ENCODE data around the gene PICK1.
"Not testable (repeated sequence)": the region's sequence is repeated elsewhere in the genome, so short reads cannot be mapped to it uniquely, and the experiment has no call there.

Gene PICK1

DNA sequence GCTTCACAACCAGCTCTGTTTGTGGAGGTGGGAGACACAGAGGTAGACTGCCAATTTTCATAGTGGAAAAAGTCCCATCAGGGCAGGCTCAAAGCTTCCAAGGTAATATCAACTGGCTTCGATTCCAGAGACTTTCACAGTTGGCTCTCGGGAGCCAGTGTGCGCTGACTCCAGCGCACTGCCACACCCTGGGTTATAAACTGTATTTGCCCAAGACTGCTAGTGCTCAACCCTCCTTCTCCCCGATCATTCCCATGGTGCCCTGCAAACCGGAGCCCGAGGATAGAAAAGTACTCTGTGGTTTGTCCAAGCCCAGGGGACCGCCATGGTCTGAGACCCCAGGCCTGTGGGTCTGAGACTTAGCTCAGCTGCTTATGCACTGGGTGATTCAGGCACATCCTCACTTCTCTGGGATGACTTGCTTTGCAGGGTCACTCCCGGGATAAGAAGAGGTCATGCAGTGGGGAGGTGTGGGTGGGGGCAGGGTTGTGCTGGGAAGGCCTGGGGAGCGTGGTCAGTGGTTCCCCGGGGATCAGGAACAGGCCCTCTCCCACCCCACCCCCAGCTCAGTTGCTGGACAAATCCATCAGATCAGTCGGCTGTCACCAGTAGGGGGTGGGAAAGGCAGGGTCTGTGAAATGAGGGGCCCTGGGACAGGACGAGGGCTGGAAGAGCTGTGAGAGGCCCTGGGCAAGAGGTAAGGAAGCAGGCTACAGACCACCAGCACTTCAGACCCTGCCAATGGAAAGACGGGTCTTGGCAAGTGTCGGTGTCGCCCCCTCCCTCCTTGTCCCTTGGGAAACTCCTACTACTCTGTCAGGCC is 26.7 kb upstream of the PICK1 start:
- DNase-seq (ENCODE audit: low read depth in 2 of 2, low spot score in 1 of 2) = no peak

DNA sequence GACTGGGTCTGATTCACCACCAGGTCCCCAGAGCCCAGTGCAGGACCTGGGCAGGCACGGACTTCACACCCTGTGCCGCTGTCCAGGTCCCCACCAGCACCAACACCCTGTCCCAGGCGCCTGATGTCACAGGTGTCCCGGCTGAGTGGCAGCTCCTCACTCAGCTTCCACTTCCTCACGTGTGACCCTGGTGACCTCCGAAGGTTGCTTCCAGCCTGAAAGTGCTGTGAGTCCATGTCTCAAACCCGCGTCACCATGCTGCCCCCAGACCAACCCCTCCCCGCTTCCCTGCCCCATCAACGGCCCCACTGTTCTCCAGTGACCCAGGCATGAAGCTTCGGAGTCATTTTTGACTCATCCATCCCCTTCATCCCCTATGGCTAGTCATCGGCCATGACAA is 25.7 kb upstream of the PICK1 start:
- DNase-seq (ENCODE audit: low read depth in 2 of 2, low spot score in 1 of 2) = no peak

DNA sequence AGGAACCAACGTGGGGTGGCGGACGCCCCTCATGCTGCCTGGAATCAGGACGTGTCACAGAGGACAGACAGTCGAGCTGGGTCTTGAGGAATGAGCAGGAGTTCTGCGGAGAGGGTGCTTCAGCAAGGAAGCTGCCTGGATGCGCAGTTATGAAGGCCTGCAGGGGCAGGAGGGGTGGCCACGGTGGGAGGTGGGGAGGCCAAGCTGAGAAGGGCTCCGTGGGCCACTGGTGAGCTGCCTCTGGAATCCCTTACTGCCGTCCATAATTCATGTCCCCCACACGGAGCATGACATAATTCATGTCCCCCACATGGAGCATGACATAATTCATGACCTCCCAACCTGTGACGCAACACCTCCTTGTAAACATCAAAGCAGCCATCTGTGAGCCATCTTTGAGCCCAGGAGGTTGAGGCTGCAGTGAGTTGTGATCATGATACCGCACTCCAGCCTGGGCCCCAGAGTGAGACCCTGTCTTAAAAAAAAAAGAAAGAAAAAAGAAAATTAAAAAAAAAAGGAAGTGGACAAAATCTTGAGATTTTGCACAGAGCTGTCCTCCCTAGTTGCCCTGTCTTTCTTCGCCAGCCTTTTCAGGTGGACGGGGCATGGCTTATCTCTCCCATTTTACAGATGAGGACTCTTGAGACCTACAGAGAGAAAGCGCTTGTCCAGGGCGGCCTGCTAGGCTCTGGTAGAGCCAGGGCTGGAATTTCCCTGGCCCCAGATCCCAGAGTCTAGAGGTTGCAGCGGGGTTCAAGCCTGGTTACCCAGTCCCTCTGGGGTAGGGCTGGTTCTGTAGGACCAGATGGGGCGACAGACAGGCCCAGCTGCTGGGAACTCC is 24.3 kb upstream of the PICK1 start:
- DNase-seq (ENCODE audit: low read depth in 2 of 2, low spot score in 1 of 2) = no peak

DNA sequence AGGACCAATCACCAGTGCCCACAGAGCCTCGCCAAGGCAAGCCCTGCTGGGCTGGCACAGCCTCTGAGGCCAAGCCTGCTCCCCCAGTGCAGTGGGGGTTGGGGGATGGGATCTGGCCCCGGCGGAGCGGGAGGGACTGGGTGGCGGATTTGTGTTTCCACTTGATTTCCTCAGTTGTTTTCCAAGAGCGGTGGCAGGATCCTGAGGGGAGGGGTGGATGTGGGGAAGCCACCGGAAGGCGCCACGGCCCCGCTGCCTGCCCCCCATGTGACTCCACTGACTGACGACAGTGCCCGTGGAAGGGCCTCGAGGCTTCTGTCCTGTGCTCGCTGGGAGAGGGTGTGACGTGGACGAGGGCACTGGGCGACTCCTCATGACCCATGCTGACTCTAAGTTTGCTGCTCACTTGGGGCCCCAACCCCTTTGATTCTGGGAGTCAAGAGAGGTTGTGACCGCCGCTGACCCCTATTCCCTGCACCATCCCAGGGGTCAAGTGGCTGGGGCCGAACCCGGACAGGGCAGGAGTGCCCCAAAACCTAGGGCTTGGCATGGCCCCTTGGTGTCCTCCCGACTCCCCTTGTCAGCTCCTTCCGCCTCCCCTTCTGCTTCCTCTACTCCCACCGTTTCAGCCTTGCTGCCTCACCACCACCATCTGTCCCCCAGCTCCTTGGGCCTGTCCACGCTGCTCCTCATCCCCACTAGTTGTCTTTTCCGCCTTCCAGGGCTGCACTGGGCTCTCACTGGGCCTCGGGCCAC is 23.5 kb upstream of the PICK1 start:
- no peak for DNase-seq (ENCODE audit: low read depth in 2 of 2, low spot score in 1 of 2)

DNA sequence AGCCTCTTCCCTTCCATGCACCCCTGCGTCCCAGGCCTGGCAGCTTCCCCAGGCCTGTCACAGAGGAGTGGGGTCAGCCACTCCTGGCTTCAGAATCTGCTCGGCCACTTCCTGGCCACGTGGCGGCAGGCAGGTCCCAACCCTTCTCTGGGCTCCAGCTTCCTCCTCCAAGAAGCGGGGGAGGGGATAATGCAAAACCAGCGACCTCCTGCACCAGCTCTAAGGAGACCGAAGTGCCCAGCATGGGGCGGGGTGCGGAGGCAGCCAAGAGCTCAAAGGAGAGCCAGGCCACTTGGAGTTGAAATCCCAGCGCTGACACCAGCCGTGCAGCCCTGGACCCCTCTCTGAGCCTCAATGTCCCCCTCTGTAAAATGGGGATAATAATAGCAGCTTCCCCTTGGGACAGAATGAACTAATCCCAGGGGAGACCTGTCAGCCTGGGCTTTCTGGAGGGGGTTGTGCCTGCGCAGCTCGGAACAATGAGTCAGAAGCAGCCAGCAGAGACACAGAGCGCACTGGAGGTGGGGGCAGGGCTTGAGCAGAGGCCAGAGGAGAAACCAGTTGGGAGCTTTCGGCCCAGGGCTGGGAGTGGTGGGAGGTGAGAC is 22.8 kb upstream of the PICK1 start:
- no peak for DNase-seq (ENCODE audit: low read depth in 2 of 2, low spot score in 1 of 2)

DNA sequence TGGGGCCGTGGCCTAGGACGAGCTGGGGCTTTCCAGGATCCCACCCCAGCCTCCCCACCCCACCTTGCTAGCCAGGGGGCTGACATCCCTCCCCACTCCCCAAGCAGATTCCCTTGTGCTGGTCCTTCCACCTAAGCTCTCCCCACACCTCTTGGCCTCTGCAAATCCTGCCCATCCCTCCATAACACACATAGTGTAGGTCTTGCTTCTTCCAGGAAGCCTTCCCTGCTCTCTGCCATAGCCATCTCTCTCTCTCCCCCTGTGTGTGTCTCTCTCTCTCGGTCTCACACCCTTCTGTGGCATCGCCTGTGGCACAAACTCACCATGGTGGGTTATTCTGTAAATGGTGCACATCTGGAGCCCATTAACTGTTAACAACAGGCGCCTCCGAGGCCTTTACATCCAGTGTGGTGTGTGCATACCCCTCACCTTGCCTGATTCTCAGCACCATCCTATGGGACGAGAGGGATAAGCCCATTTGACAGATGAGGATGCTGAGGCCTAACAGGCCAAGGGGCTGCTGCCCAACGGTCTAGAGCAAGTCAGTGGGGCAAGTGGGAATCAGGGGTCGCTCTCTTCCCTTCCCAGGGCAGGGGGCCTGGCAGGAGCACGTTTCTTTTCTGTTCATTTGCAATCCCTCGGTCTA is 22.2 kb upstream of the PICK1 start:
- no peak for DNase-seq (ENCODE audit: low read depth in 2 of 2, low spot score in 1 of 2)

DNA sequence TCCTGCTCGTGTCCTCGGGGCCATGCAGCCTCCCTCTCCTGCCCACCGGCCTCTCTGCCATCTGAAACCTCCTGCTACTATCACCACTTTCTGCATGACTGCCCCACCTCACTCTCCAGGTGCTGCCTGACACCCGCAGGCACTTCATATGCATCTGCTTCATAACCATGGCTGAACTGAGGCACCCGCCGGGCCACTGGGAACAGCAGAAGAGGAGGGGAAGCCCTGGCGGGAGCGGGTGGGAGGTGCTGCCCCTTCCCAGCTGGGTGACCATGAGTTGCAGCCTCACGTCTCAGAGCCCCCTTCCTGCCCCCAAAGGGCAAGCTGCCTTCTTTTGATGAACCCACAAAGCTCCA is 21.7 kb upstream of the PICK1 start:
- DNase-seq (ENCODE audit: low read depth in 2 of 2, low spot score in 1 of 2) = no peak

DNA sequence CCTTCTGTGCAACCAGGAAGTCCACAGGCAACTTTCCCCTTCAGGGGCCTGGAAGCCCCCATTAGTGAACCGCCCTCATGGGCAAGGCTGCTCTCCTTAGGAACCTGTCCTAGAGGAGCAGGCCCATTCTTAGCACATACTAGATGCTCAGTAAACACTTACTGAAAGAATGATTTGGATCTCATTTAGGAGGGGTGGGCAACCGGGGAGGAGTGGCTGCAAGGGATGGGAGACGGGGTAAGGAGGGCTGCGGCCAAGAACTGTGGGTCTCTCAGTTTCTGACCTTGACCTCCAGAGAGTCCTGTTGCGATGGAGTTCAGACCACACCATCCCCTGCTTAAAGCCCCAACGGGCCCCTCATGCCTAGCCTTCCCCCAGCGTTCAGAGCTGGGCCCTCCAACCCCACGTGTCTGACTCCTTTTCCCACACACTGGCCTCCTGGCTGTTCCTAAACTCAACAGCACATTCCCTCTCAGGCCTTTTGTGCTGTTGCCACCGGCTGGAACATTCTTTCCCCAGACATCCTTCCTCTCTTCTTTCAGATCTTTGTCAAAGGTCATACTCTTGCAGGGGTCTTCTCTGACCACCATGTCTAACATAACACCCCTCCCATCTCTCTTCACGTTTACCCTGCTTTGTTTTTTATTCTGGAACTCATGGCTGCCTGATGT is 20.7 kb upstream of the PICK1 start:
- no peak for DNase-seq (ENCODE audit: low read depth in 2 of 2, low spot score in 1 of 2)

DNA sequence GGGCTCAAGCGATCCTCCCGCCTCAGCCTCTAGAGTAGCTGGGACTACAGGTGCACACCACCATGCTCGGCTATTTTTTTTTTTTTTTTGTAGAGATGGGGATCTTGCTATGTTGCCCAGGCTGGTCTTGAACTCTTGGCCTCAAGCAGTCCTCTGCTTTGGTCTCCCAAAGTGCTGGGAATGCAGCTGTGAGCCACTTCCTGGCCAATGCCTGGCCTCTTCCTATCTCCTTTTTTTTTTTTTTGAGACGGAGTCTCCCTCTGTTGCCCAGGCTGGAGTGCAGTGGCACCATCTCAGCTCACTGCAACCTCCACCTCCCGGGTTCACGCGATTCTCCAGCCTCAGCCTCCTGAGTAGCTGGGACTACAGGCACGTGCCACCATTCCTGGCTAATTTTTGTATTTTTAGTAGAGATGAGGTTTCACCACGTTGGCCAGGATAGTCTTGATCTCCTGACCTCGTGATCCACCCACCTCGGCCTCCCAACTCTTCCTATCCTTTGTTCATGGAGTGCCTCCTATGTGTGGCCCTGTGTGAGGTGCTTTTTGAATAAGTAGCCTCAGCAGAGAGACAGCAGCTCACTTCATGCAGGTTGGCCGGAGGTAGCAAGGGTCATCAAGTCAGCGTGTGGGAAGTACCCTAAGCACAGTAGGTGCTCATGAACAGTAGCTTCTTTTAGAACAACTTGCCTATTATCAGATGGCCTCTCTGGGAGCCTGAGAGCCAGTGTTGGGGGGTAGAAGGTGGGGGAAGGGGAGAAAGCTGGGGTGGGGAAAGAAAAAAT is 19.6 kb upstream of the PICK1 start:
- not testable (repeated sequence) for DNase-seq (ENCODE audit: low read depth in 2 of 2, low spot score in 1 of 2)

DNA sequence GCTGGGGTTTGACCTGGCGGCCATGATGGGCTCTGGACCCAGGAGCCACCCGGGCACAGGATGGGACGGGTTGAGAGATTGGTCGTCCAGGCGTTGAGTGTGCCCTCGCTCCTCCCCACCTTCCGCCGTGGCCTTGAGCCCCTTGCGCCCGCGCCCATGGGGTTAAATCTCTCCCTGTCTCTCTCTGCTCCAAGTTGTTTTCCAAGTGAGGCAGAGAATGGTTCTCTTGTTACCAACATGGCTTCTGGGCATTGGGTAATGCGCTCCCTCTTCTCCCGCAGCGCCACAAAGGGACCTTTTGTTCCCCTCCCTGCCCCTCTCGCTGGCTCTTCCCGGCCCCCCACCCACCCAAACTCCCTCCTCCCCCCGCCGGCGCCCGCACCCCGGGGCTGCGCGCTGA is 18.8 kb upstream of the PICK1 start:
- DNase-seq (ENCODE audit: low read depth in 2 of 2, low spot score in 1 of 2) = no peak

DNA sequence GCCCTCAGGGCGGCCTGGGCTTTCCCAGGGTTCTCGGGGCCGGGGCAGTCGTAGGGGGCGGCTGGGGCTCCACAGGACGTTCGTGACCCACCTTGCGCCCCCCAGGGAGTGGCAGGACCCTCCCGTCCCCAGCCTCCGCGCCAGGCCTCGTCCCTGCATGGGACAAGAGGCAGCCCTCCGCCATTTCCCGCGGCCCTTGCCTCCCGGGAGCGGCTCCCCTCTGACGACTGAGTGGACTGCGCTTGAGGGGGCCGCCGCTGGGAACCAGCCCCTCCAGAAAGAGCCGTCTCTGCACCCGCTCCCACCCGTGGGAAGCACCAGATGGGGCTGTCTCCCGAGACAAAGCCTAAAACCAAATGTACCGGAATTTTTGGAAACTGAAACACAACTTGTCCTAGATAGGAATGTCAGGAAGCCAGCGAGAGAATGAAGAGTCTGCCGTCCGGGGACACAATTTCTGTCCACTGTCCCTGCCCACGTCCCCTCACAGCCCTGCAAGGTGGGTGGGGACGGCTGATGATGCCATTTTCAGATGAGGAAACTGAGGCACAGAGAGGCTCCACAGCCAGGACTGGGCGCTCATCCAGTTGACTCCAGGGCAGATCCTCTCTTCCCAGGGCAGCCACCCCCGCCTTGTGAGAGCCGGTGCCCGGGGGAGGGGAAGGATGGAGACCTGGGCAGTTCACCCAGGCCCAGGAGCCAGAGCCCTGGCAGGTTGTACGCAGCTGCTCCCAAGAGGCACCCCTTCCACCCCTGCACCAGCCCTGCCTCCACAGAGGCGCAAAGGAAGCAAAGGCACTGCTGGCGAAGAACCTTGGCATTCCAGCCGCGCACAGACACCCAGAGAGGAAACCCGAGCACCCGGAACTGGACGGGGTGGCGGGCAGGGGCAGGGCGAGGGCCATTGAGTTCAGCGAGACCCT is 18.1 kb upstream of the PICK1 start:
- no peak for DNase-seq (ENCODE audit: low read depth in 2 of 2, low spot score in 1 of 2)

DNA sequence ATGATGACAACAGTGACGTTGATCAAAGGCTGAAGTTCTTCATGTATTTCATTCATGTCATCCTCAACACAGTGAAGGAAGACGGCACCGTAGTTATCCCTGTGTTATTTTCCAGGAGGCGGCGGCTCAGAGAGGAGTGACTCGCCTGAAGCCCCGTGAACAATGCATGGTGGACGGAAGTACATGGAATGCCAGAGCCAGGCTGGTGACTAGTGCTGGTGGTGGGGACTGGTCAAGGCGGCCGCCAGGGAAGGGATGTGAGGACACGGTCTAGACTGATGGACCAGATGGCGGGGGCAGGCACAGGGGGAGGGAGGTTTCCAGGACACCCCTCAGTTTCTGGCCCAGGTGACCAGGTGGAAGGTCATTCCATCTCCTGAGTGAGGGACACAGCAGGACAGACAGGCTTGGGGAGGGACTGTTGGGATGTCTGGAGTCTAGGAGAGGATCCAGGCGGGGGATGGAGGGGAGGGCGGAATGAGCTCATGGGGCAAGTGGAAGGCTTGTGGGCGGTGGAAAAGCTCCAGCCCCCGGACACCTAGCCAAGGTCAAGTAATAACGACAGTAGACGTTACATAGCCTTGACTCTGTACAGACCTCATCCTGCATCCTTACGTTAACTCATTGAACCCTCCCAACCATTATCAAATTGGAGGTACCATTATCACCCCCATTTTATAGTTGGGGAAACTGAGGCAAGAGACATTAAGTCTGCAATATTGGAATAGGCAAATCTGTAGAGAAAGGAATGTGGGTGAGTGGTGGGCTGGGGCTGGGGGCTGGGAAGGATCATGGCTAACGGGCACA is 16.0 kb upstream of the PICK1 start:
- DNase-seq (ENCODE audit: low read depth in 2 of 2, low spot score in 1 of 2) = no peak

DNA sequence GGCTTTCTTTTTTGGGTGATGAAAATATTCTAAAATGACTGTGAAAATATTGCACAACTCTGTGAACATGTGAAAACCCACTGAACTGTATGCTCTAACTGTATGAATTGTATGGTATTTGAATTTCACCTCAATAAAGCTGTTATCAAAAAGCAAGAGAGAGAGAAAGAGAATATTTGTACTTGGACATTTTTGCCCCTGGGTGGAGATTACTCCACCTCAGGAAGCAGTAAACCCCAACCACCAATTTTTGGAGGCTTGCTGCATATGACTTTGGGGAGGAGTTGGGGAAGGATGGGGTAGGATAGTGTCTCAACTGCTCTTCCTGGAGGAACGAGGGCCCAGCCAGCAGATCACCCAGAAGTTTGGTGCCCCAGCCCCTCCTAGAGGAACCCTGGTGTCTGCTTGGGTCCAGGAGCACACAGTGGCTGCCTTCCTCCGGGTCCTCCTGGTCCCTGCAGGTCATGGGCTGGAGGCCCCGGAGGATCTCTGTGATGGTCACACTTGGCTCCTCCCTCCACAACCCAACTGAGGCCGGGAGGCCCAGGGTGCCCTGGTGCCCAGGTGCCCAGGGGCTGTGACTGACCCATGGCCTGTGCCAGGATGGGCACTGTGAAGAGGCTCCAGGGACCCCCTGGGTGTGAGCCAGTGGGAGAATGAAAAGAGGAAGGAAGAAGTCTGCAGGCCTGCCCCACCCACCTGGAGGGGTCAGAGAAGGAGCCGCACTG is 15.3 kb upstream of the PICK1 start:
- no peak for DNase-seq (ENCODE audit: low read depth in 2 of 2, low spot score in 1 of 2)

DNA sequence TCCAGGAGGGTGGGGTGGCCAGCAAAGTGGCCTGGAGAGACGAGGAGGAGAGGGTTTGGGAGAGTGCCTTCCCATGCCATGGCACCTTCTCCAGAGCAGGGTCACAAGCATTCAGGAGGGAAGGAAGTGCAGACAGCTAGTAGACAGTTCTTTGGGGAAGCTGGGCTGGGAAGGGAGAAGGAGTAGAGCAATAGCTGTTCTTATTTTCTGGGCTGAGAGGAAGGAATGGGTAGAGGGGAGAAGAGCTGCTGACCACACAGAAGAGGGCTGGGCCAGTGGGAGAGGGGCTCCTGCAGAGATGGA is 14.8 kb upstream of the PICK1 start:
- DNase-seq (ENCODE audit: low read depth in 2 of 2, low spot score in 1 of 2) = no peak

DNA sequence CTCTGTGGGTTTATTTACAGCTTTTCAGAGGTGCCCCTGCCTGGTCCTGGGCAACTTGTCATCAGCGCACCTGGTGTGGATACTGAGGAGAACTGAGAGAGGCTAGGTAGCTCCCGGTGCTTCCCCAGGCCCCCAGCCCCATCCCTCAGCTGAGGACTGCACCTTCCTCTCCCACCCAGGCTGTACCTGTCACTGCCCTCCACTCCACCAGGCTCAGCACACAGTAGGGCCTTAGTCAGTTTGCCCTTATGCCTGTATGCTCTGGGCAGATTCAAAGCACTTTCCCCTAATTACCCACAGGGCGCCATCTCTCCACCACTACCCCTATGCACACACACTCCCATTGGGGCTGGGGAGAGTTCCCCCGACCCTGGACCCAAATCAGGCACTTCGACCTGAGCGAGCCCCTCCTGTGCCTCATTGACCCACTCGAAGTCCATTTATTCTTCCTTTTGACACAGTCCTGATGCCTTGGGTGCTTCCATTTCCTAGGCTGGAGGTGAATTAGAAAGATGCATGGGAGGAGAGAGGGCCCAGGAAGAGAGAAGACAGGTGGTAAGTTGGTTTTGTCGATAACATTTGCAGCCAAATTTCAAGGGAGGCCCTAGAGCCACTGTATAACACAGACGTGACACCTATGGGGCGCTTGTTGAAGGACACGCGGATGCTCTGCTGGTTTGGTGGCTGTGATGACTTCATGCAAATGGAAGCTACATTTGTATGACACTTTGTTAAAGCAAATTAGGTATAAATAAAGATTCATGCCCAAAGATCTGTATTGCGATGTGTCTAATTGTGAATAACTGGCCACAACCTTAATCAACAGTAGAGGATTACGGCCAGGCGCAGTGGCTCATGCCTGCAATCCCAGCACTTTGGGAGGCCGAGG is 13.8 kb upstream of the PICK1 start:
- DNase-seq (ENCODE audit: low read depth in 2 of 2, low spot score in 1 of 2) = no peak

DNA sequence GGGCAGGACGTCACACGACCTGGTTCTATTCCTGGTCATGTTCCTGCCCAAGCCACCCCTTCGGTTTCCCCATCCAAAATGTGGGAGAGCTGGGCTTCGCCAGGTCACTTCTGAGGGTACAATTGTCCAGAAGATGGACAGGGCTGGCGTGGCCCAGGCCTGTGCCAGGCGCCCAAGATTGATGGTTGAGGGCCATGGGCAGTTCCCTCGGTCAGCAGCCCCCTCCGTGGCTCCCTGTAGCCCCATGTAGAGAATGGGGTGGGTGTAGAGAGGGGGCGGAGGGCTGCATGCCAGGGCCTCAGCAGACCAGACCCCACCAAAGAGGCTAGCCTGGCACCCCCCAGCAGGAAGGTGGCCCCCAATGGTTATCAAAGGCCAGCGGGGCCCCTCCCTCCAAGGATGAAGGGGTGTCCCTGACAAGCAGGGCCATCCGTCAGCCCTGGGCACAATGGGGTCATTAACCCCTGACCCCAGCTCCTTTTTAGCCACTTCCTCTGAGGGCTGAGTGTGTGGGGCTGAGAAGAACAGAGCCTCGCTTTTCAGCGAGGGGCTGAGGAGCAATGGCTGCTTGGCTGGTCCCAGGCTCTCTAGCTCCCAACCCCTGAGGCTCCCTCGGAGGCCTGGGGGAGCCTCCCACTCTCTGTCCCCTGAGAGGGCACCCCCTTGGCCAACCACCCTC is 11.0 kb upstream of the PICK1 start:
- no peak for DNase-seq (ENCODE audit: low read depth in 2 of 2, low spot score in 1 of 2)

Measured in stimulated activated CD8-positive, alpha-beta memory T cell treated with anti-CD3 and anti-CD28 coated beads, Interleukin-4, amount 100 ng/mL, for 4 hours (primary cell).